Stimulated activated CD4-positive, alpha-beta T cell treated with anti-CD3 and anti-CD28 coated beads, Interleukin-4, amount 100 ng/mL, for 48 hours (primary cell): ENCODE results near the gene SDK1.
"Not testable (repeated sequence)": the region's sequence is repeated elsewhere in the genome, so short reads cannot be mapped to it uniquely, and the experiment has no call there.

Experiments
- DNase-seq, 2 donors: peaks; one replicate each; pipeline ENCODE4 v3.0.0-alpha.2; 2020; ENCODE audit warnings: low read depth in 2 of 2

Gene SDK1

DNA sequence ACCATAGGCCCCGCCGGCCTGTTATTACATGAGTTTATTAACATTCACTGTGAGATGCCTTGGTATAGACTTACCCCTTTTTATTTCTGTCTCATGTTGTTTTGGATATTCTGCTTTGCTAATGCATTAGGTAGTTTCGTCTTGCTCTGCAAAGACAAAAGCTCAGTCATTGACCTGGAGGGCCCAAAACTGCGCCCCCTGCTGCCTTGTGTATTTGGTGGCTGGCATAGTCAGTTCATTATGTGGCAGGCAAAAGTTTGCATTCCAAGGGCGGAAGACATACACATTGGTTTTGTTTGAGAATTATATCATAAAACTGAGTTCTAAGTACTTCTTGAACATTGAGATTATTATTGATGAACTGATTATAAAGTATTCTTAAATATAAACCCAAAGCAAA, 372.5 kb downstream of the SDK1 start:
- DNase-seq: peak; percentile 43 to 49

DNA sequence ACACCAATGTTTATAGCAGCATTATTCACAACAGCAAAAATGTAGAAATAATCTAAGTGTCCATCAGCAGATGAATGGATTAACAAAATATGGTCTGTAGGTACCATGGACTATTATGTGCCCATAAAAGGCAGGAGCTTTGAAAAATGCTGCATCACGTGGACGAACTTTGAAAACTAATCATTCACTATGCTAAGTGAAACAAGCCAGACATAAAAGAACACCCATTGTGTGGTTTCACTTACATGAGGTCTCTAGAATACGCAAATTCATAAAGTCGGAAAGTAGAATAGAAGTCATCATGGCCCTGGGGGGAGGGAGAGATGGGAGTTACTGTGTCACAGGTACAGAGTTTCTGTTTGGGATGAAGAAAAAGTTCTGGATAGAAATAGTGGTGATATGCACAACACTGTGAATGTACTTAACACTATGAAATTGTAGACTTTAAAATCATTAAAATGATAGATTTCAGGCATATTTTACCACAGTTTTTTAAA, 377.3 kb downstream of the SDK1 start:
- no peak for DNase-seq

DNA sequence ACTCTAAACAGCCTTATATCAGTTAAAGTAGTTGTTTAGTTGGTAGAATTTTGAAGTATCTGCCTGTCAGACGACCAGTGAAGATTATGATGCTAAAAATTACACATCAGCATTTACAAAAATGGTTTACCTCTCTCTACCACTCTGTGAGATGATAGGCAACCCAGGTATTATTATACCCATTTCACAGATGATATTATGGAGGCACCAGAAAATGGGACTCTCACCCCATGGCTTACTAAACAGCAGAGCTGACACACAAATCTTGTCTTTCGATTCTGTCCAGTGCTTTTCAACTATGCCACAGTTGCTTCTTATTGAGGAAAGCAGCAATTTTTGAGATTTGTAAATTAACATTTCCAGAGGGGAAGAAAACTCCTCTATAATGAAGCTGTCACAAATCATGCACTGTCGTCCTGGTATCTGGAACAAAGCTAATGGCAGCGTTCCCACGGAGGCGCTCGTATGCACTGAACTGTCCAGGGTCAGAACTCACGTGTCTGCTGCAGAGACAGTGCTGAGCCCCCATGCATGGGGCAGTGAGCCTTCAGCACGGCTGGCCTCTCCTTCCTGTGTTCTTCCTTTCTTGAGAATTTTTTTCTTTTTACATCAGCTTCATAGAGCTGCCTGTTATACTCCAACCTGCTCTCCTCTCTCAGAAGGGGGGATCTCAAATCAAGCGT, 381.1 kb downstream of the SDK1 start:
- no peak for DNase-seq

DNA sequence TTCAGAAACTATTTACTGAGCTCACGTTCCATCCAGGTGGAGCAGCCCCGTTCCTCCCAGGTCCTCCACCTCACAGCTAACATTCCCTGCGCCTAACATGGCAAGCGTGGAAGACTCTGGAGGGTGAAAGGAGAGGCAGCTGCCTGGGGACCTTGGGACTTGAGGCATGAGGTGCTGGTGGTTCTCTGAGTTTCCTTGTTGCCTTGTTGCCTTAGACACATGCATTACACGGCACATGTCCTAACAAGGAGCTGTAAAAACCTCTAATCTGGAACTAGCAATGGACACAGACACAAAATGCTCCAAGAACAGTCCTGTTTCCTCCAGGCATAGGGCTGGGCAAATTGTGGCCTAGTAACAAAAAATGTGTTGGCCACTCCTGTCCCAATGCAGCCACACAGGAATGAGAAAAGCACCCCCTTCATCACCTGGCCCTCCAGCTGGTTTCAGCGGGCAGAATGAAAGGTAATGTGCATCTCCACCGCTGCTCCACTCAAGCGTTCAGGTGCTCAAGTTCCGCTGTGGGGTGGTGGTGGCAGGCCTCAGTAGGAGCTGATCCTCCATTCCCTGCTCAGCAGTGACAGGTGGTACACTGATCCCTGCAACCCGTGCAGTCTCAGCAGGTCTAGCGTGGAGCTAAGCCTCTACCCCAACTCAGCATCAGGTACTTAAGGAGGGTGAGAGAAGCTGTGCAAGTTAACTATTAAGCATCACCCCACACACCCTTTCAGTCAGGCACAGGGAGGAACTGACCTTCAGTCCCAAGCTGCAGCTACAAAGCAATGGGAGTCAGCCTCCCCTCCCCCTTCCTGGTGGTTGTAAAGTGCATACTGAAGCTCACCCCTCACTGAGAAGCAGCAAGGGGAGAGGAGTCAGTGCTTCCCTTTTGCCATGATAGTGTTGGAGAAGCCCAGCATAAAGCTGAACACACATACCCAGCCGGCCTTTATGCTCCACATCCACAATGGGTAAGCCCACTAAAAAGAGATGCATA, 382.8 kb downstream of the SDK1 start:
- no peak for DNase-seq

DNA sequence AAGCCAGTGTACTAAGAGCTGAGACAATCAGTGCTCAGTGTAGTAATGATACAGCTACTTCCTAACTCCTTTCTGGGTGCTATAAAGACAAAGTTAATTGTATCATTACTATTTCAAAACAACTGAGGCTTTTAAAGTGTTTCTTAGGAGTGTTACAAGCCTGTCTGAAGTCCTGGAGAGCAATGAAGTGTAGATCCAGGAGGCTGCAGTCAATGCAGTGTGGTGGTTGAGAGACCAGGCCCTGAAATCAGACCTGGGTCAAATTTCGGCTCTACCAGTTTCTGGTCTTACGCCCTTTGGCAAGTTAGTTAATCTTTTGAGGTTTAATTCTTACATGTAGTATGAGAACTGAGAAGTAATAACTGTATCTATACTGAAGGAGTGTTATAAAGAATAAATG, 387.0 kb downstream of the SDK1 start:
- DNase-seq: no peak

DNA sequence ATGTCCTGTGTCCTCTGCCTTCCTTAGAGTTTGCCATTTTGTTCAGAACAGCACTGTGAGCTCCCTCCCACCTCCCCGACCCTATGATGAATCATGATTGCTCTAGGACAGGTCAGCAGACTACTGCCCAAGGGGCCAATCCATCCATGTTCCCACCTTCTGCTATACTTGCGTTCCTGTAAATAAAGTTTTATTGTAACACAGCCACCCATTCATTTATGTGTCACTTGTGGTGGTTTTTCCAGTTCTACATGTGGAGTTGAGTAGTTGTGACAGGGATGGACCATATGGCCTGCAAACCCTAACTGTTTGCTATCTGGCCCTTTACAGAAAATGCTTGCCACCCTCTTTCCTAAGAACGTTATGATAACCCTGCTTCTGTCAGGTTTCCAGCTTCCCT, 387.8 kb downstream of the SDK1 start:
- DNase-seq: no peak

DNA sequence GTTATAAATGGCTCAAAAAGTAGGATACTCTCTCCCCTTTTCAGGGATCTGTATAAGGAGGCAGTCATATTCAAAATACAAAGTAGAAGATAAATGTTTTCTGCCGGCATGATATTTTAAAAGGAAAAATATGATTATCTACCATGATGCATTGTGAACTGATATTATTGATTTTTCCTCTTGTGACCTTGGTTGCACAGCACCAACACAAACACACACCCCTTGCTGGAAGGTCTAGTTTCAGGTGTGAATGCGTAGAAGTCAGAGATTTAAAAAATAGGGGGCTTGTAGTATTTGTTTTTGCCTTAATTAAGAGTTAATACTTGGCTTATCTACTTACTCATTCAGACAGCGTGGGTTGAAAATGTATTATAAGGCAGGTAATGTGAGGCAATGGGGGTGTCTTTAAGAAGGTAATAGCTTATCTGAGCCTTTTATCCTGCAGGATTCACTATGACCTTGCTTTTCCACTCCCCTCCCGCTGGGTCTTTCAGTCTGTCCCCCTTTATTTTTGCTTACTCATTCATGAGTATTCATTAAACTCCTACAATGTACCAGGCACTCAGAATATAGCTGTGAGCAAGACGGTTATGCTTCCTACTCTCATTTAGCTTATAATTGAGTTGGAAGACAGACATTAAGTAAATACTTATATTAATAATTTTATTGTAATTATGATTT, 390.6 kb downstream of the SDK1 start:
- DNase-seq: no peak

DNA sequence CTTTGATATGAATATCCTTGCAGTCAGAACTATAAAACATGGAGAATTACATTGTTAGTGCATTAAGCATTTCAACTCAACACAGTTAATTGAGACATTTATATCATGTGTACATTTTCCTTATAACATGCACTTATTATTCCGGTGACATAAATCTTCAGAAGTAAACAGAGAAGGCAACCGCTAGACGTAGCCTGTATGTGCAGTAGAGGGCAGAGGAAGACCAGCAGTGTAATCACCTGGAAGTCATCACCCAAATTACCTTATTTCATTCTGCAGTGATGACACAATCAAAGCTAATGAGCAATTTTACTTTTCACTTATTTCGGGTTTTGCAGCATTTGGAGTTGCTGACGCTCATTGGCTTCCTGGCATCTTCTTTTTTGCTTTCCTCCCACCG, 394.6 kb downstream of the SDK1 start:
- DNase-seq: no peak

DNA sequence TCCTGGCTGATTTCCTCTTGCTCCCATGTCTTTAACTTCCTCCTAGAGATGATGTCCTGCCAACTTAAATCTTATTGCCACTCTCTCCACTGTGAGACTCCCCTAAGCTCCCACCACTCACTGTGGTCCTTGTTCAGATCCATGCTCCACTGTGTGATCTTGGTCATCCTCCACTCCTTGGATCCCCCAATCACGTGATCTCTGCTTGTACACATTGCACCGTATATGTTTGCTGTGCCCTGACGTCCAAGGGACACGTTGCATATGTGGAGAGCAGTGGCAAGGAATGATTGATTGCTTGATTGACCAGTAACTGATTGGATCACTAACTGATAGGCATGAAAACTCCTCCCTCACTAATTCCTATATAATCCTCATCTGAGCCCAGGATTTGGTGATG, 395.1 kb downstream of the SDK1 start:
- no peak for DNase-seq

DNA sequence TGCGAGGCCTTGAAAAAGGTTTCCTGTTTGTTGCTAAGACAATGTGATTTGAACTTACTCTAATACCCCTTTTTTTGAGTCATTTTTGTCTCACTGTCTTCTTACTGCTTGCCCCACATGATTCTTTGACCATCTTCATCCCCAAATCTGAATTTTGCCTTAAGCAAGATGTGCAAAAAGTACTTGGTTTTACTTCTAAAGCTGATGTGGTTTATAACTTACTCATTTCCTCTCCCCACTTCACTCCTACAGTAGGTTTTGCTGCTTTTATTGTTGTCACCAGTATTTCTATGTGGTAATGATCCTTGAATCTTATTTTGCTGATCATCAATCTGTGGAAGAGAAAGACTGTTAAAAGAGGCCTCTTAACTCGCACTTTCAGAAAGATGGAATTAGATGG, 396.4 kb downstream of the SDK1 start:
- no peak for DNase-seq

DNA sequence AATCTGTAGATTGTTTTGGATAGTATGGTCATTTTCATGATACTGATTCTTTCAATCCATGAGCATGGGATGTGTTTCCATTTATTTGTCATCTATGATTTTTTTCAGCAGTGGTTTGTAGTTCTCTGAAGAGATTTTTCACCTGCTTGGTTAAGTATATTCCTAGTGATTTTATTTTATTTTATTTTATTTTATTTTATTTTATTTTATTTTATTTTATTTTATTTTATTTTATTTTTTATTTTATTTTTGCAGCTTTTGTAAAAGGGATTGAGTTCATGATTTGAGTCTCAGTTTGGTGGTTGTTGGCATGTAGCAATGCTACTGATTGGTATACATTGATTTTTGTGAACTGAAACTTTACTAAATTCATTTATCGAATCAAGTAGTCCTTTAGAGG, 404.2 kb downstream of the SDK1 start:
- no peak for DNase-seq

DNA sequence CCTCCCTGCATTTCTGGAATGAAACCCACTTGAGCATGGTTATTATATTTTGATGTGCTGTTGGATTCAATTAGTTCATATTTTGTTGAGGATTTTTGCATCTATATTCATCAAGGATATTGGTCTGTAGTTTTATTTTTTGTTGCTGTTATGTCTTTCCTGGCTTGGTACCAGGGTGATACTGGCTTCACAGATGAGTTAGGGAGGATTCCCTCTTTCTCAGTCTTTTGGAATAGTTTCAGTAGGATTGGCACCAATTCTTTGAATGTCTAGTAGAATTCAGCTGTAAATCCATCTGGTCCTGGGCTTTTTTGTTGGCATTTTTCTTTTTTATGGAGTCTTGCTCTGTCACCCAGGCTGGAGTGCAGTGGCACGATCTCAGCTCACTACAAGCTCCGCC, 405.0 kb downstream of the SDK1 start:
- DNase-seq: not testable (repeated sequence)

DNA sequence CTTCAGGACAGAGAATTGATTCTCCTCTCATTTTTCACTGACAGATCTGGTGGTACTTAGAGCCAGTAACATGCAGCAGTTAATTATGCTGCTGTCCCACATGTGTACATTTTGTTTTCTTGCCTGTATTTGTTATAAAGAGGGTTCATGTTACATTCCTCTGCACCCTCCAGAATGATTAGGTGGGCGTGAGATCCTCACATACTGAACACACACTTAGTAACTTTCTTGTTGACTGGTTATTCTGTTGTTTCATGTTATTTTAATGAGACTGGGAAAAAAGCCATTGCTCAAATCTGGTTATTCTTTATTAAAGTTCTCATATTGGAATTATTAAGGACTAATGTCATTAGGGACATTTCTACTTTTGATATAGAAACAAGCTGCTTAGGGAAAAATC, 409.1 kb downstream of the SDK1 start:
- DNase-seq: no peak

DNA sequence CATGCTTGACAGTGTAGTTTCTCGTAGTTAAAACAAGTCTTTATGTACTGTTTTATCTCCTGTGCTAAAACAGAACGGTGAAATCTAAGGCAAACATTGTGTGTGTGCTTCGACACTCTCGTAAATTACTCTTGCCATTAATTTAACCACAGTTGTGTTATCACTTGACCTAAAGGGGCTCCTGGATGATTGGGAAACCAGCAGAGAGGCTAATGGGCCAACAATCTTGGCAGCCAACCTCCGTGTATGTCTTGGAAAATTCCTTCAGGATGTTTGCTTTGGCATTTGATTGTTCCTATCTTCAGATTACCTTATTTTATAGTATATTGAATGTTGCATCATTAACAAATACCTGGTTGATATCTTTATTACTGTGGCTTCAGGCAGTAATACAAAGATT, 409.5 kb downstream of the SDK1 start:
- DNase-seq: no peak

DNA sequence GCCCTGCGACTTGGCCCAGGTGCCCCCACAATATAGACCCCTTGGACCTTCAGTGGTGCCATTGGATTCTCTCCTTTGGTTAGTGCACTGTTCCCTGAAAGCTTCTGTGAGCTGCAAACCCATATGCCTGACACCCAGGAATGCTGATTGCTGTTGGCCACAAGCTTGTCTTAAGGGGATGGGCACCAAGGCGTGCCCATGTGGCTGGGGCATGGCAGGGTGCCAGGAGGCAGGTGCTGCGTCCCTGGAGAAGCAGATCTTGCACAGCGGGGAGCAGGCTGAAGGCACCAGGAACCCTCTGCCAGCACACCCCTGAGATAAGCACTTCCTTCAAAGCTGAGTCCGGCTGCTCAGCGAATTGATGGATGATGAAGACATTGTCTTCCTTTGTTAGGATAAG, 411.8 kb downstream of the SDK1 start:
- no peak for DNase-seq

DNA sequence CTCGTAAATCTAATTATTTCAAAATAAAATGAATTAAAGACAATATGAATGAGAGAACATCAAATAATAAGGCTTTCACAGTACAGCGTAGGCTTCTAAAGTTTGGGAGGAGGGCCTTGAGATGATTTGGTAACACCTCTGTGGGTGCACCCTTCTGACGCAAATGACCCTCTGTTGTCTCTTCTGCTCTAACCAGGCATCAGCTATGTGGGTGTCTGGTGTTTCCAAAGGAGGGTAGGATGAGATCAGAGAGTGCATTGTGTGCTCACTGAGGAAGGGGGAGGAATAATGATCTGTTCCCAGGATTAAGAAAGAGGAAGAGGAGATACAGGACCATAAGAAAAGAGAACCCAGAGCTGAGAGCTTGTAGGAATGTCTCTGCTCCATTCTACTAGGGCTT, 420.4 kb downstream of the SDK1 start:
- no peak for DNase-seq

DNA sequence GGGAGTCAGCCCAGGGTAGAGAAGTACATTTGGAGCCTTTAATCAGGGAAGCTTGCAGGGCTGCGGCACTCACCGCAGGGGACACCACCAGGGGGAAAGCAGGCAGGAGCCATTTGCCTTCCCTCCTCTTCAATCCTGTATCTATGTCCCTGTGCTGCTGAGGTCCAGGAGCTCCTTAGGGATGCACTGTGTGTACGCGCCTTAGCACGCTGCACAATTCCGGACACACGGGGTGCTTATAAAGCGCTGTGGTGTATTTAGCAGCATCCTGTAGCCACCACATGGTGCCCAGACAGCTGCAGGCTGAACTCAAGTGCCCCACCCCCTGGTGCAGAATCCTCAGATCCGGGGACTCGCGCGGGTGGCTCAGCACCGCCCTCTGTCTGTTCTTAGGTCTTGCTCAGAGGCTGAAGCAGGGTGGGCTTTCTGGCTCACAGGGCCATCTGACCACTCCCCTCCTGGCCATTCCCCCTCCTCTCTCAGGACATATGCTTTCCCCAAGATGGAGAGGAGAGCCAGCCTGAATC, 421.4 kb downstream of the SDK1 start:
- no peak for DNase-seq

DNA sequence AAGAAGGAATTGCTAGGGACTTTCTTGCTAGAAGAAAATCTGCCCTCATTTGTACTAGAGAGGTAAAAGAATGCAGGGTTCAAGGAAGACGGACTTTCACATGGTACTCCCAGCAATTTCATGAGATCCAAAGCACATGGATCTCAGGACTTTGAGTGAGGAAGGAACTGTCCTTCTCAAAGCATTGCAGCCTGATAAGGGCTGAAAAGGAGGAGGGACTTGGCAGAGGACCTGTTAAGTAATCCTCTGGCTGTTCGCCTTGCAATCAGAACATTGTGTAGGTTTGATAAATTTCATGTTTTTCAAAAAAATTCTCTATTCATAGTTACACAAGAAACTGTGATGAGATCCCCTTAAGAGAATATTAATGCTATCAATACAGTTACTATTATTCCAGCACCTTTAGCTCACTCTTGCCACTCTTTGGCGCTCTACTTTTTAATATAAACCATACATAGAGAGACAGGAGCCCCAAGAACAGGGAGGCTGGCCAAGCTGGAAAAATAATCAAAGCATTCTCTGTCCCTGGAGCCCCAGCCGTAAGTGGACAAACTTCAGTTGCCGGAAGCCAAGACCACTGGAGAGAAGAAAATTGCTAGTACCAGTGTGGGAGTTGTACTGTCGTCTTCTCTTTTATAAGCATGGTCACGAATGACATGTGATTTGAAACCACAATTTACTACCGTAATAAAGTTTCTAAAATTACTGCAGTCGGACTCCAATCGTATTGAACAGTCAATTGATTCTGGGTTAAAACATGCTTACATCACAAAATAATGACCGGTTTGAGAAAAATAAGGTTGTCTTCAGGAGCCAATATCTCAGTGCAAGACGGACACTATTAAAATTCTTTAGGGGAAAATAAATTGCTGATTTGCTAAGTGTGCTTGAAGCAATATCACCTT, 424.4 kb downstream of the SDK1 start:
- no peak for DNase-seq

DNA sequence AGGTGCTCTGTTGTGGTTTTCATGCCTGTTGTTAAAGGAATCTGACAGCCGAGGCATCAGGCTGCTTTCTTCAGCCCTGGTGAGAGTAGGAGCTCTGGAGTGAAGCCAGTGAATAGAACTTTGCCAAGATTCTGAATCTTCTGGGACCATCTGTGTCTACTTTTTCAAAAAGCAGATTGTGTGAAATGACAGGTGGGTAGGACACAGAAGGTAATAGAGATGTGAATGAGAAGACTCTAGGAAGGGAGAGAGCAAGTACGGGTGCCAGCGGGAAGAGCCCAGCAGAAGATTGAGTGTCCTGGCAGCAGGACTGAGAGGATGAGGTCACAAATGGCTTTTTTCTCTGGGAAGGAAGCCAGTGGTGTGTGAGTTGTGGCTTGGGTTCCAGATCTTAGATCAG, 429.2 kb downstream of the SDK1 start:
- no peak for DNase-seq

DNA sequence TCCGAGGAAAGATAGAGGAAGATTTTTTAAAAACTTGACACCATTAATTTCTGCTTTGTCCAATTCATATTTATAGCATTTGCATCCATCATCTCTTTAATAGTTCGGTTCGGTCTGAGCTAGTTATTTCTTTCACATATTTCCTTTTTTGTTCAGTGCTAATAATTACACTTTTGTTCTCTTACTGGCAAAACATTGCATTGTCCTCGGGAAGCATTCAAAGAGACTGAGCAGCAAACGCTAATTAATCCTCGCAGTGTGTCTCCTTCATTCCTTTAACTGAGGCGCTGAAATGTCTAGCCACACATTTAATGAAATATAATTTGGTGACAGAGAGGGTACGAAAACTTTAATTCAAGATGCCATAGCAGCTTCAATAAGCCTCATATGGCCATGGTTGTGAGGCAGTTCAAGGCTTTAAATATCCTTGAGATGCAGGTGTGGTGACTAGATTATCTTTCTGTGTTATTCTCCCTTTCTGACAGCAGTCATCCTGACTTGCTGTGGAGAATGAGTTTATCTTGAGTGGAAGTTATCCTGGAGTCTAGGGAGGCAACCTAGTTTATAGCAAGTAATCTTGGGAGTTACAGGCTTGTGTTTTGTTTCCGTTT, 431.4 kb downstream of the SDK1 start:
- DNase-seq: no peak
